ENCODE measurements around the gene EPHA5.

DNA sequence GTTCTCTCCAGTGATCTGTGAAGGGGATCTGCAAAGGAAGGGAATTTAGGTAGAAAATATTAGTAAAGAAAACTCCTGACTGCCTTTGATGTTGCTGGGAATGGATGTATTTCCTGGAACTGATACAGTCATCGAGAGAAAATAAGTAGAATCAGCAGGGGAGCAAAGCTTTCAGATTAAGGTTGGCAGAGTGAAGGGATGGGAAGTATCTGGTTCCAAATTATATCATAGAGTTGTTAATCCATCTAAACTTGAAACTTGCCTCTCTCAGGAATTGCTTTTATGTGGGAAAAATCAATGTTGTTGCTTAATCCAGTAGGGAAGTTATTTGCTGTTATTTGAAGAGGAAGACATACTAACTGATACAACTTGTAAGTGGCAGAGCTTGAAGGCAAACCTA, 19.3 kb downstream of the EPHA5 start:
- TF ChIP-seq POLR2A (IDR thresholded peaks at IDR 0.05; ENCODE audit: low read depth, low read length) (no peak), TAF1 (IDR thresholded peaks at IDR 0.05; ENCODE audit: borderline replicate concordance, low read depth, low read length) (no peak)

Measured in GM12892 (cell line).